ENCODE data around the gene DOK5.

Gene DOK5

DNA sequence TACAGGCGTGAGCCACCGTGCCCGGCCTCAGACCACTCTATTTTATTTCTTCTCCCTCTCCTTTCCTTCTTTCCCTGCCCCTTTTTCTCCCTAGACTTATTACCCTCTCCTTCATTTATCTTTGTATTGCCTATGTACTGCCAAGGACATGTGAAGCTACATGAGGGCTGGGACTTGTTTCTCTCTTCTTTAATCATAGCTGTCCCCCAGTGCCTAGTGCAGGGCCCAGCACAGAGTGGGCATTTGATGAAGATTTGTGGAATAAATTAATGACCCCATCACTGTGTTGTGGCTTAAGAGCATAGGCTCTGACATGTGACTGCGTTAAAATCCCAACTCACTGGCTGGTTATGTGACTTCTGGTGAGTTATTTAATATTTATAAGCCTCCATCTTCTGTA lies 6.0 kb downstream of the DOK5 start:
- ChIA-PET POLR2A (ENCODE audit: low non-redundant PET) (no interaction called here), CTCF (no interaction called here)
- no peak for DNase-seq (ENCODE audit: low spot score)
- no peak overlapping the region for H3K27ac ChIP-seq
- no peak for TF ChIP-seq CTCF (conservative IDR thresholded peaks at IDR 0.05; ENCODE audit: low read depth)

GRCh38 chr20:54485631-54486030 lies 10.2 kb downstream of the DOK5 start:
- POLR2A ChIA-PET (ENCODE audit: low non-redundant PET), result no interaction called here
- CTCF ChIA-PET, result no interaction called here

DNA sequence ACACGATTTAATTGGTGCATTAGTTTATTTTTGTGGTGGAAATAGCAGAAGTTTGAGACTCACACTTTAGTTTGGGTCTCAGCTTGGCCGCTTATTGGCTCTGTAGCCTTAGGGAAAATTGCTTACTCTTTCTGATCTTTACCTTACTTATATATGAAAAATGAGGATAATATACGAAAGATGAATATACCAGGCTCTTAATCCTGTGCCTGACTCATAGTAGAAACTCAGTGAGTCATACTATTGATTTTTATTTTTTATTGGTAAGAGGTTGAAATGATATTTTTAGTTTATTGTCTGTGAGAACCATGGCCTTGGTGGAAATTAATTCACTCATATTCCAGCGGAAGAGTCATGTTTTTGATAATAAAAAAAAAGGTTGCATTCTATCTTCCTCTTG lies 11.2 kb downstream of the DOK5 start:
- no peak for DNase-seq (ENCODE audit: low spot score)
- TF ChIP-seq CTCF (conservative IDR thresholded peaks at IDR 0.05; ENCODE audit: low read depth), result no peak
- POLR2A ChIA-PET (ENCODE audit: low non-redundant PET), result no interaction called here
- H3K27ac ChIP-seq, result no peak overlapping the region
- CTCF ChIA-PET, result no interaction called here

More at GRCh38 chr20:54485631-54486030, 10.2 kb downstream of the DOK5 start:
- no peak for DNase-seq (ENCODE audit: low spot score)
- H3K27ac ChIP-seq, result no peak overlapping the region
- TF ChIP-seq CTCF (conservative IDR thresholded peaks at IDR 0.05; ENCODE audit: low read depth), result no peak

DNA sequence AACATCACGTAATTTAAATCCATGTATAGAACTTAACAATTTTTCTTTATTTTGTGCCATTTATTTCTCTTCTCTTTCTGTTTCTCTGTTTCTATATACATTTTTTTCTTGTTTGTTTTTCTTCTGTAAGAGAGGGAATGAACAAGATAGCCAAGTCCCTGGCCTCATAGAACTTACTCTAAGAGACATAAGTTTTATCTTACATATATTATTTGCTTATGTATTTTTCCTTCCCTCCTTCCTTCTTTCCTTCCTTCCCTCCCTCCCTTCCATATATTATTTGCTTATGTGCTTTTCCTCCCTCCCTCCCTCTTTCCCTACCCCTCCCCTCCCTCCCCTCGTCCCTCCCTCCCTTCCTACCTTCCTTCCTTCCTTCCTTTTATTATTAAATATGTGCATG lies 13.0 kb downstream of the DOK5 start:
- DNase-seq (ENCODE audit: low spot score), result no peak
- ChIA-PET POLR2A (ENCODE audit: low non-redundant PET) (no interaction called here), CTCF (no interaction called here)
- H3K27ac ChIP-seq, result no peak overlapping the region
- no peak for TF ChIP-seq CTCF (conservative IDR thresholded peaks at IDR 0.05; ENCODE audit: low read depth)

DNA sequence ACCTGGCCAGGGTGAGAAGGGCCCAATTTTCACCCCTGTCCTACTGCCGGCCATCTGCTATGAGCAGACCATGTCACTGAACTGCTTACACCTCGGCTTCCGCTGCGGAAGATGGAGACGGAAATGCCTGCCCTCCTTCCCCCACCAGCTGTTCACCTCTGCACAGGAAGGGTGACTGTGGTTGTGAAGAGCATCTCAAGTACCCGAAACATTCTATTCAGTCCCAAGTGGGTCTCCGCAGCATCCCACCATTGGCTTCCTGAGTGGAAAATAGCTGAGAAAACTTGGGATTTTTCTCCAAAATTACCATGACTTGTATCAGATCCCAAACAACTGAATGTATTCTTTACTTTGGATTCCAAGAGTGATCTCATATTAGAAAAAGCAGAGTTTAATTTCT lies 16.1 kb downstream of the DOK5 start:
- ChIA-PET POLR2A (ENCODE audit: low non-redundant PET) (no interaction called here), CTCF (no interaction called here)
- no peak for DNase-seq (ENCODE audit: low spot score)
- no peak for TF ChIP-seq CTCF (conservative IDR thresholded peaks at IDR 0.05; ENCODE audit: low read depth)
- no peak overlapping the region for H3K27ac ChIP-seq

DNA sequence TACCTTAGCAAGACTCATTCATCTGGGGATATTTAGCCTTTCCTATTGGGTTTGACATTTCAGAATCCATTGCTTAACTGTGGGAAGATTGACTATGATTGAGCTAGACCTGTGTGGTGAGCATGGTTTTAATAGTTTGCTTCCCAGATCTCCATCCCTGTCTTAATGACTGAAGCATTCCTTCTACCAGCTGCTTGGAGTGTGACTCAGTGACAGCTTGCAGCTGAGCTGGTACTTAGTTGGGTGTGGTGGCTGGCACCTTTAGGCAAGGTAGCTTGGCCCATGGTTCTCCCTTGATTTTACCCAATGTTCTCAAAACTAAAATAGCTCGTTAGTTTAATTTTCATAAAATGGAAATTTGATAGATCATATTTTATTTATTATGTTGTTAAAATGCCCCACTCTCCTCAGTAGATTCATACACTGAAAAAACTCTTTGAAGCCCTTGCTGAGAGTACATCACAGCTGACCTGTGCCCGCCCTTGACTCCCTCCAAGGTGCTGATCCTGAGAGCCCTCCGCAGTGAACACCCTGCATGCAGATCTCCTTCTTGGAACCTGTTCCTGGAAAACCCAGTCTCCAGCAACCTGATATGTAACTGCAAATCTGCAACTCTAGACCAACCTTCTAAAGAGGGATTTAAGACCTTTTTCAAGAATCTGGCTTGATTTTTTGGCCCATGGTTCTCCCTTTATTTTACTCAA lies 19.1 kb downstream of the DOK5 start:
- no peak for TF ChIP-seq CTCF (conservative IDR thresholded peaks at IDR 0.05; ENCODE audit: low read depth)
- ChIA-PET POLR2A (ENCODE audit: low non-redundant PET) (no interaction called here), CTCF (no interaction called here)
- DNase-seq (ENCODE audit: low spot score), result no peak
- no peak overlapping the region for H3K27ac ChIP-seq
